ENCODE results near the gene ROBO2. TPM values are rescaled to one million over a fixed set of nuclear protein-coding genes. Genes with fewer than 3 reads are reported as not detected.

ROBO2 gene
- total RNA-seq, 2 donors from 2014 or later: not detected

DNA sequence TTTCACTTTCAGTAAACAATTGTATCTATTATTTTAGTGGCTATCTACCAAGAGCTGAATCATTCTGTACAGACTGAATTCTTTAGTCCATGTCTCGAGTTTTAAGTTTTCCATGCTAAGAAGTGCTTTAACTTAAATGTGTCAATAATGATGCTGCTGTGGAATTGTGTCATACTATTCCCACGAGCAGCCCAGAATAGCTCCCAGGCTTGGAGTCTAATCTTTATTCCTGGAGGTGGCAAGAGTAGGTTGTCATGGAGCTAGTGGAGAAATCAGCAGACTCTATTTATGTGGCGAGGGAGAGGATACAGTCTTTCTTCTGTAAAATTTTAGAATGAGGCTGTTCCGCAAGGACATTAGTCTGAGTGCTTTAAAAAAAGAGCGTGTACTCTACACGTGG is 207.2 kb downstream of the ROBO2 start:
- Mint-ChIP-seq H3K27ac (no peak overlapping the region), H3K36me3 (ENCODE audit: low read depth) (no peaks in the 10 kb centered on the region), H3K4me1 (no peaks in the 10 kb centered on the region), H3K4me3 (no peak overlapping the region), H3K27me3 (no peaks in the 10 kb centered on the region)
- ATAC-seq (no peak), DNase-seq (no peak)
- H3K9me3 ChIP-seq (ENCODE audit: control insufficient read depth, low read length, poor library complexity, severe bottlenecking): no peaks in the 10 kb centered on the region

DNA sequence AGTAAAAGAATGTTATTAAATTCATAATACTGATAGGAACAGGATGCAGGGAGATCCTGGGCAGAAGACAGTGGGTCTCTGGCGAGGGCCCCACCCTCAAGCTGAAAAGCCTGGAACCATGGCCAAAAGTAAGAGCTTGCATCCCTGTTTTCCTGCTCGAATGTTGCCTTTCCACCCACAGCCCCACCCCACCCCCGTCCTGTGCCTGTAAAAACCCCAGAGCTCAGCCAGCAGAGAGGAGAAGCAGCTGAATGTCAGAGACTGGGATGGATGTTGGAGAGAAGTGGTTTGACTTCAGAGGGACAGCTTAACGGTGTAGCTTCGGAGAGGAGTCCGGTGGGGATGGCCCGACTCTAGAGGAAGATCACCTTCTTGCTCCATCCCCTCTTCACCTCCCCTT is 207.9 kb downstream of the ROBO2 start:
- no peak overlapping the region for H3K4me3 Mint-ChIP-seq
- no peaks in the 10 kb centered on the region for H3K4me1 Mint-ChIP-seq
- DNase-seq: no peak
- no peak overlapping the region for H3K27ac Mint-ChIP-seq
- ATAC-seq: no peak
- no peaks in the 10 kb centered on the region for H3K27me3 Mint-ChIP-seq
- no peaks in the 10 kb centered on the region for H3K9me3 ChIP-seq (ENCODE audit: control insufficient read depth, low read length, poor library complexity, severe bottlenecking)
- no peaks in the 10 kb centered on the region for H3K36me3 Mint-ChIP-seq (ENCODE audit: low read depth)

DNA sequence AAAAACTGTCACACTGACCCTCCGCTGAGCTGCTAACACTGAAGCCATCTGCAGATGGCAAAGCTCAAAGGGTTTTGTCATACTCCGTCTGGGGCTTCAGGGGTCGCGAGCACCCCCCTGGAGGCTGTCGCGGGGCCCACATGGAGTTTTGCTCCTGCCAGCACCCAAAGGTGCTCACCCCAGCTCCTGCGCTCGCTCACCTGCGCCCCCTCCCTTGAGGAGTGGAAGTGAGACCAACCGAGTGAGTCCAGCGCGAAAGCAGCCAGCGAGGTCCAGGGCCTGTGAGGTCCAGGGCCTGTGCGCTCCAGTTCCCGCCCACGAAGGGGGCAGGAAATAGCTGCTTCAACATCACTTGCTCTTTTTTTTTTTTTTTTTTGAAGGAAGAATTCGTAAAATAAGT is 208.5 kb downstream of the ROBO2 start:
- no peaks in the 10 kb centered on the region for H3K9me3 ChIP-seq (ENCODE audit: control insufficient read depth, low read length, poor library complexity, severe bottlenecking)
- H3K36me3 Mint-ChIP-seq (ENCODE audit: low read depth): no peaks in the 10 kb centered on the region
- no peaks in the 10 kb centered on the region for H3K4me1 Mint-ChIP-seq
- no peak overlapping the region for H3K4me3 Mint-ChIP-seq
- no peak overlapping the region for H3K27ac Mint-ChIP-seq
- ATAC-seq (no peak), DNase-seq (no peak)
- no peaks in the 10 kb centered on the region for H3K27me3 Mint-ChIP-seq

DNA sequence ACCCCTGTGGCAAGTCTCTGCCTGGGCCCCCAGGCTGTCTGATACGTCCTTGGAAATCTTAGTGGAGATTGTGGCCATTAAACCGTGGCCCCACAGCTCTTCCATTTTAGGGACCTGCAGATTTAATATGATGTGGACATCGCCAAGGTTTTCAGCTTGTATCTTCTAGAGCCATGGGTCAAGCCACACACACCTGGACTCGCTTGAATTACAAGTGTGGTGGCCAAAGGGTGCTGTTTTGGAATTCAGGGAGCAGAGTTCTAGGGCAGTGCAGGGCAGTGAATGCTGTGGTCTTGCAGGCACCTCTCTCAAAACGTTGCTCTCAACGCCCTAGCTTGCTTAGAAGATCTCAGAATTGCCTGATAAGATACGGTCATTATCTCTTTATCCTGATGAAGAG is 211.2 kb downstream of the ROBO2 start:
- no peak for DNase-seq
- no peaks in the 10 kb centered on the region for H3K9me3 ChIP-seq (ENCODE audit: control insufficient read depth, low read length, poor library complexity, severe bottlenecking)
- Mint-ChIP-seq H3K4me1 (no peaks in the 10 kb centered on the region), H3K27ac (no peak overlapping the region), H3K27me3 (no peaks in the 10 kb centered on the region), H3K4me3 (no peak overlapping the region), H3K36me3 (ENCODE audit: low read depth) (no peaks in the 10 kb centered on the region)
- ATAC-seq: no peak

DNA sequence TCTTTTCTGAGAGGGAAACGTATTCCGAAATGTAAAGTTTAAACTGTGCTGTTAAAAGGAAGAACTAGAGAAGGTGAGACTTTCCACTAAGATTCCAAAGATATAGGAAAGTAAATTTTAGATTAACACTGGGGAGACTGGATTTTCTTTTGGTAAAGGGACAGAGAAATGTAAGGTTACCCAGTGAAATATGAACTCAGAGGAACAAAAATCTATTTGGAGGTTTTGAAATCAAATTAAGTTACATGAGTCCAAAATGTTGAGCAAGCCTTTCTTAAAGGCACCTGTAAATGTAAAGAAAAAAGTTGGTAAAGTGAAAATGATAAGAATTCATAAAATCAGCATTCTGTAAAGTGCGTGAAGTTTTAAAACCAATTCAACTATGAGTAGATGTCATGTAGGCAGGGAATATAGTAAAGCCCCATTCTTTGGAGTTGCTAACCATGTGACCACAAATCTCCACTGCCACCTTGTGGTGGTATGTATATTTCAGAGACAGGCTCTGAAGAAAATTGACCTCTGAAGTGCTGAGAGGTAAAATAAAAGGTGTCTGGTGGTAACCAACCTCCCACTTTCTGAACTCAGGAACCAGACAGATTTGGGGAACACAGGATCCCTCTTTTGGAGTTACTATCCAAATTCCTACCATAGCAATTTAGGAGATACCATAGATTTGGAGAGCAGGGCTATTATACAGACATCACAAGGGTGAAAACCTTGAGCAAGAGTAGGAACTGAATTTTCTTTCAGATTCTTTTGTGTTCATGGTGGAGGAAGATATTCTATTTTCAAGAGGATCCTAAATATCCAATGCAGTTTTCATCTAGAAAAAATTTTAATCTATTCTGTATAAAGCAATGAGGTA is 215.3 kb downstream of the ROBO2 start:
- Mint-ChIP-seq H3K4me3 (no peak overlapping the region), H3K27me3 (no peaks in the 10 kb centered on the region), H3K36me3 (ENCODE audit: low read depth) (no peaks in the 10 kb centered on the region), H3K4me1 (no peaks in the 10 kb centered on the region), H3K27ac (no peak overlapping the region)
- H3K9me3 ChIP-seq (ENCODE audit: control insufficient read depth, low read length, poor library complexity, severe bottlenecking): no peaks in the 10 kb centered on the region
- no peak for ATAC-seq
- DNase-seq: no peak

DNA sequence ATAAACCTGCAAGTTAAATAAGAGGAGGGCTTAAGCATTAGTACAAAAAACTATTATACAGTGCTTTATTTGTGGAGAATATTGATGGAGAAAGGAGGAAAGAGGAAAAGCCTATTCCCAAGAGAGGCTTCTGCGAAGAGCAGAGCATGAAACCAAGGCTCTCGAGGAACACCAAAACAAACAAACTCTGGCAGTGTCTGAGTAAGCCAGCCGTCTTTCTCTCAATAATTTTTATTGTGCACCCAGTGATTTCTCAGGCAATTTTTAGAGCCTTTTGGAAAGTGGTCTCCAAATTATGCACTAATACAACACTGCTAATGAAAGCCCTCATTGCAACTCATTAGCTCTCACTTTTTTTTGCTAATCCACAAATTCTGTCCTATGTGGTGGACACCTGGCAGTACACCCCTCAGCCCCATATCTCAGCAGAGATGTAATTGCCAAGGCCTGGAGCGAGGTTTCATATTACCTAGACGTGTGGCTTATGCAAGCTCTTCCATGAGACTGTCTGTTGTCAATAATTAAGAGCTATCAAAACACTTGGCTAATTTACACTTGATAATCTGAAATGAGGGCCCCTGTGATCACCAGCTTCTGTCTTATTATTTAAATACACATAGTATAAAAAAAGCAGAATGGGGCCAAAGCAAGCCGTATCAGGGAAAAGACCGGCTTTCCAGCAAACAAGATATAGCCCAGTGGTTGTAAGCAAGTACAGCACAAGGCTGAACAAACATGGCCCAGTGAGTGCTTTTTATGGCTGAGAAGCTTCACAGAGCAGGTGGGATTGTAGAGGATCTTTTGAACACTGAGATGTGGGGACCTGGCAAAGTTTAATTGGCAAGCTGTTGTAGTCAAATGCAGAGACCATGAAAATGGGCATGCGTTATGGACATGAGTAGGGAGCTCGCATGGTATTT is 216.9 kb downstream of the ROBO2 start:
- DNase-seq (no peak), ATAC-seq (no peak)
- Mint-ChIP-seq H3K4me1 (no peaks in the 10 kb centered on the region), H3K27ac (no peak overlapping the region), H3K36me3 (ENCODE audit: low read depth) (no peaks in the 10 kb centered on the region), H3K27me3 (no peaks in the 10 kb centered on the region), H3K4me3 (no peak overlapping the region)
- H3K9me3 ChIP-seq (ENCODE audit: control insufficient read depth, low read length, poor library complexity, severe bottlenecking): no peaks in the 10 kb centered on the region

DNA sequence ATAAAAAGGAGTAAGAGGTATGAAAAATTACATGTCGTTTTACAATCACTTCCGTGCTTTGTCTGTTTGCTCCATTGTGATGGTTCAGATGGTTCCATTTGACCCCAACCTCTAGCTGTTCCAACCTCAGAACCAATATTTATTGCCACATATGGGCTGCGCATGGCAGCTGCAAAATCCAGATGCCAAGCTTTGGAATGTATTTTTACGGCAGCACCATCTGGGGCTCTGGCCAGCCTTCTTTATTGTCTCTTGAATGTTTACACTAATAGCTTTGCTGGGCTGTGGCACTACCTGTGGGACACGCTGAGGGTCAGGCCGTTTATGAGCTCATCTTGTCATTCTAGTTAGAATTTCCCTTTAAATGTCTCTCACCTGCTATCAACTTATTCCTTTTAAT is 219.8 kb downstream of the ROBO2 start:
- H3K36me3 Mint-ChIP-seq (ENCODE audit: low read depth): no peaks in the 10 kb centered on the region
- H3K27me3 Mint-ChIP-seq: no peaks in the 10 kb centered on the region
- no peak for ATAC-seq
- no peak overlapping the region for H3K27ac Mint-ChIP-seq
- DNase-seq: no peak
- H3K9me3 ChIP-seq (ENCODE audit: control insufficient read depth, low read length, poor library complexity, severe bottlenecking): no peaks in the 10 kb centered on the region
- H3K4me3 Mint-ChIP-seq: no peak overlapping the region
- no peaks in the 10 kb centered on the region for H3K4me1 Mint-ChIP-seq

DNA sequence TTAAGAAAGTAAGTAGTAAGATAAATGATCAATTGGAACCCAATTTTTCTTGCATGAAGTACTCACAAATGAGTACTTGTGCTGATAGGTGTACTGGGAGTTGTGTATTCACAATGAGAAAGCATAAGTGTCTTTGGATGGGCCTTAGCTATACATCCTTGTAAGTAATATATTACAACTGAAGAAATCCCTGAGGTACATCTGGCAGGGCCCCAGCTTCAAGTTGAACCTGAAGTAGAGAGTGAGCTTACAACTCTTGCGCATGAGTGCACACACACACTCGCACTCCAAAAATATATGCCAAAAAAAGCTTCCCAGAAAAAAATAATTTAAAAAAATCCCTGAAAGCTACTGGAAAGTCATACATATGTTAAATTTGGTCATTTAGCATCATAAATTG is 222.5 kb downstream of the ROBO2 start:
- no peak overlapping the region for H3K27ac Mint-ChIP-seq
- H3K36me3 Mint-ChIP-seq (ENCODE audit: low read depth): no peaks in the 10 kb centered on the region
- ATAC-seq (no peak), DNase-seq (no peak)
- H3K9me3 ChIP-seq (ENCODE audit: control insufficient read depth, low read length, poor library complexity, severe bottlenecking): no peaks in the 10 kb centered on the region
- no peak overlapping the region for H3K4me3 Mint-ChIP-seq
- H3K27me3 Mint-ChIP-seq: no peaks in the 10 kb centered on the region
- H3K4me1 Mint-ChIP-seq: no peaks in the 10 kb centered on the region

DNA sequence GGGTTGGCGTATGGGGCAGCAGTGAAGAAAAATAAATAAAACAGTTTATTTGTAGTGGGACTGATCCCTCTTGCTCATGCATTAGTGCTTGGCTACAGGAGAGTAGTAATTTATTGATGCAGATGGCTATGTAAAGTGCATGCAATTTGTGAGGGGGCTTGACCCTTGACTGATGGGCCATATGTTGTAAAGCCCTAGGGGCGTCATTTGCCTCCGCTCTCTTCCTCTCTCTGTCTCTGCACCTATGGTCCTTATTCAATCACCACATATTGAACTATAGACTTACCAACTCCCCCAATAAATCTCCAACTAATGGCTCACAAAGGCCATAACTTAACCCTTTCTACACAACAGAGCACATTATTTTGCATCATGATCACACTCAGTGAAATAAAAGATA is 227.7 kb downstream of the ROBO2 start:
- DNase-seq (no peak), ATAC-seq (no peak)
- Mint-ChIP-seq H3K27ac (no peak overlapping the region), H3K27me3 (no peaks in the 10 kb centered on the region), H3K4me3 (no peak overlapping the region), H3K4me1 (no peaks in the 10 kb centered on the region), H3K36me3 (ENCODE audit: low read depth) (no peaks in the 10 kb centered on the region)
- no peaks in the 10 kb centered on the region for H3K9me3 ChIP-seq (ENCODE audit: control insufficient read depth, low read length, poor library complexity, severe bottlenecking)

DNA sequence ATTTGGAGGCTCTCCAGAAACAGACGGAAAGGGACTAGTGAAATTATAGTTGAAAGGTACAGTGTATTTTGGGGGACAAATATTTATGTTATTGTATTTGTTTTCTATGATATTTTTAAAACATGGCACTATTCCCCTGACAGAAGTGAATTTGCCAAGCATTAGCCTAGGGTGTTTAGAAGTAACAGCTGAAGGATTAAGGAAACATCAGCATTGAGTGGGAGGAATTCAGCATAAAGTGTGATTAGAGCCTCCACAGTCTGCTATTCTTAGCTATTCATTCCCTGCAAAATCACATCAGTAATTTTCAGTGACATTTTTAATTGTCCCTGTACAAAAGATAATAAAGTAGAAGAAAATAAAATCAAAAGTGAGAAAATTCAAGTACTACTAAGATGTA is 231.4 kb downstream of the ROBO2 start:
- no peak overlapping the region for H3K27ac Mint-ChIP-seq
- no peaks in the 10 kb centered on the region for H3K36me3 Mint-ChIP-seq (ENCODE audit: low read depth)
- no peaks in the 10 kb centered on the region for H3K9me3 ChIP-seq (ENCODE audit: control insufficient read depth, low read length, poor library complexity, severe bottlenecking)
- no peaks in the 10 kb centered on the region for H3K4me1 Mint-ChIP-seq
- no peak for ATAC-seq
- no peak overlapping the region for H3K4me3 Mint-ChIP-seq
- DNase-seq: no peak
- H3K27me3 Mint-ChIP-seq: no peaks in the 10 kb centered on the region

DNA sequence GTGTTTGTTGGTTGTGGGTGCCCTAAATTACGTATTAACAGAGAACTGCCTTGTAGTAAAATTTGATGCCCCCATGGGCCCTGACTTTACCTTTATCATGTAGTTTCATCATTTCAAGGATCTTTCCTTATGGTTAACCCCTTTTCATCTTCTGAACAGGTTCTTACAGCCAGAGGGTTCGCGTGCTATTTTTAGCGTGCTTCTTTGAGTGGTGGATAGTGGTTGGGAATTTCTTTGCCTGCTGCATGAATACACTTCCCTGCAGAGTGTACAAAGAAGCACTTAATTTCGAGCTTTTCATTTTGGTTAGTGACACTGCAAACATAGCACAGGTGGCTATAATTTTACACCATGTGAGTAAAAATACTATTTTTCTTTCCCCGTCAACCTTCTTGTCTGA is 231.8 kb downstream of the ROBO2 start:
- Mint-ChIP-seq H3K27me3 (no peaks in the 10 kb centered on the region), H3K27ac (no peak overlapping the region), H3K36me3 (ENCODE audit: low read depth) (no peaks in the 10 kb centered on the region), H3K4me3 (no peak overlapping the region), H3K4me1 (no peaks in the 10 kb centered on the region)
- no peak for ATAC-seq
- no peak for DNase-seq
- H3K9me3 ChIP-seq (ENCODE audit: control insufficient read depth, low read length, poor library complexity, severe bottlenecking): no peaks in the 10 kb centered on the region

DNA sequence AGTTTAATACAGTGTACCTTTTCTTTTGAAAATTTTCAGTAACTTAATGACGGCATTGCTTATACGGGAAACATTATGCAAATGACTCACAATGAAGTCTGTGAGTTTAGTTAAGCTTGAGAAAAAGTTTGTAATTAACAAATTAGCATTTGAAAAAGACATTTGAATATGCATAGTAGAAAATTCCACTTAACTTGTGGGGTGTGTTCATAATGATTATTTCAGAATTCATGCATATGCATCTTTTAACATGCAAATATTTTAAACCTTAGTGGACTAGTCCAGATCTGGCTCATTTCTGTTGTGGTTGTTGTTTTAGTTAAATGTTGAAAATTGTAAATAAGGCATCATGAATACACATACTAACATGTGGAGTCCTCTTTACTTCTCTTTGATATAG is 239.4 kb downstream of the ROBO2 start:
- DNase-seq: no peak
- Mint-ChIP-seq H3K4me3 (no peak overlapping the region), H3K27me3 (no peaks in the 10 kb centered on the region), H3K4me1 (no peaks in the 10 kb centered on the region), H3K27ac (no peak overlapping the region), H3K36me3 (ENCODE audit: low read depth) (no peaks in the 10 kb centered on the region)
- H3K9me3 ChIP-seq (ENCODE audit: control insufficient read depth, low read length, poor library complexity, severe bottlenecking): no peaks in the 10 kb centered on the region
- no peak for ATAC-seq

DNA sequence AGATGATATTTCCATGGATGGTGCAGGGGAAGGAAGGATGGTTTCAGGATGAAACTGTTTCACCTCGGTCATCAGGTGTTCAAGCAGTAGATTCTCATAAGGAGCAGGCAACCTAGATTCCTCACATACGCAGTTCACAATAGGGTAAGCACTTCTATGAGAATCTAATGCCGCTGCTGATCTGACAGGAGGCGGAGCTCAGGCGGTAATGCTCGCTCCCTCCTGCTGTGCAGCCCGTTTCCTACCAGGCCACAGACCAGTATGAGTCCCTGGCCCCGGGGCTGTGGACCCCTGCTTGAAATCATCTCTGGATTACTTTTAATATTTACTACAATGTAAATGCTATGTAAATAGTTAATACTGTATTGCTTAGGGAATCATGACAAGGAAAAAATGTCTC is 241.8 kb downstream of the ROBO2 start:
- H3K36me3 Mint-ChIP-seq (ENCODE audit: low read depth): no peaks in the 10 kb centered on the region
- no peak overlapping the region for H3K4me3 Mint-ChIP-seq
- H3K4me1 Mint-ChIP-seq: no peaks in the 10 kb centered on the region

More for the DNA sequence above, 241.8 kb downstream of the ROBO2 start:
- Mint-ChIP-seq H3K27ac (no peak overlapping the region), H3K27me3 (no peaks in the 10 kb centered on the region)
- no peak for DNase-seq
- no peaks in the 10 kb centered on the region for H3K9me3 ChIP-seq (ENCODE audit: control insufficient read depth, low read length, poor library complexity, severe bottlenecking)
- ATAC-seq: no peak
